NCI-H1105 (cell line): Measurements from ENCODE around the gene SDR39U1.

Experiments used
- DNase-seq: peaks from one replicate; lab custom pipeline; 2025; lab: John Stamatoyannopoulos, UW

SDR39U1 gene

DNA sequence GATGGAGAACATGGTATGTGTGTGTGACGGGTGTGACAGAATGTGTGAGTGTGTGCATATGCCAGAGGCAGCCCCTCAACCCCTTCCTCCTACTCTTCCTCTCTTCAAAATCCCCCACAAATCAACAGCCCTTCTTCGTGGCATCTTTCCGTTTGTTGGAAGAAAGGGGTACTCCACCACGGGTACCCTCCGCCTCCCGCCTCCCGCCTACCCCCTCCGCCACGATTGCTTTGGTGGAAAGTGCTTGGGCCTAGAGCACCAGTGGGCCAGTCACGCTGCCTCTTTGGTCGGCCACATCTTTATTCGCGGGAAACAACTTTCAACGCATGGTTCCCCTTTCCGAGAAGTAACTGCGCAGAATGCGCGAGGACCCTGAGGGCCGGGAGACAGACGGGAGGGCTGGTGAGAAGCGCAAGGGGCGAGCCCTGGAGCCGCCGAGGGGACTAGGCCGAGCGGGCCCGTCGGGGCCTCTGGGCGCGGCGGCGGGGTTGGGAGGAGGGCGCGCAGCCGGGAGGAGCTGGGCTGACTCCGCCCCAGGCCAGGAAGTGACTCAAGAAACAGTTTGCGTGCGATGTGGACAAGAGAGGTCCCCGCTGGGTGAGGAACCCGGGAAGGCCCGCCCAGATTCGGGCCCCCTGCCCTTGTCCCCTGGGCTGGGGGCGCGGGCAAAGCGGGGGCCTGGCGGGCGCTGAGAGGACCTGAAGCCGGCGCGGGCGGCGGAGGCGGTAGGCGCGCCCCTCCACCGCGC lies 13.0 kb downstream of the SDR39U1 start, which contains the start of the genes CBLN3 and KHNYN:
Gene CBLN3 (minus strand): TSS at position 274 of the 748 bp plus-strand sequence. CDS start 614 bp downstream, outside the sequence.
Gene KHNYN (plus strand): TSS at position 560 of the 748 bp plus-strand sequence. CDS start 777 bp downstream, outside the sequence.
- DNase-seq, result peak; percentile 82

DNA sequence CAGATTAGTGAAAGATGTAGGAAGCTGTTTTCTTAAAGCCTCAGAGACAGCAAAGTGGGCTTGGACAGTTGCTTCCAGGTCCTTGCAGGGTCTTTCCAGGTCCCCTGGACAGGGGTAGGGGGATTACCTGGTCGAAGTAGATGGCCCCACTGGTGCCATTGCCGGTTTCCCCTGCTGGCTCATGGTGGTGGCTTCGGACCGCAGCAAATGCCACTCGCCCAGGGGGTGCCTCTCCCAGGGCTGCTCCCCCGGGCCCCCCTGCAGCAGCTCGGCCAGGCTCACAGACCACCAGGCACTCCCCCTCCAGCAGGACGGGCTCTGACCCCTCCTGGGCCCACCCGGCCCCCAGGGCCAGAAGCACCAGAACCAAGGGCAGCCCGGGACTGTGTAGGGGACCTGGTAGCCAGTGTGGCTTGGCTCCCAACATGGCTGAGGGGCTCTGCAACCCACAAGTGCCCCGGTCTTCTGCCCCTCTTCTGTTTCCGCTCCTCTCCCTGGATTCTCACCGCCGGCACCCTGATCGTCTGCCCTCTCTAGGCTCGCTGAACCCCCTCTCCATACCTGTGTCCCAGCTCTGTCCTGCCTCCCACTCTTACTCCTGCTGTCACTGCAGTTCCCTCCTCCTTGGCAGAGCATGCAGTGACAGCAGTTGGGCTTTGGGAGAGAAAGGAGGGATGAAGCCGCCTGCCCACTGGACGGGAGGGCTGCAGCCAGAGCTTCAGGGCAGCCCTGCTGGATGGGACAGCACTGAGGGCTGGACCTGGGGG lies 13.8 kb downstream of the SDR39U1 start:
- no peak for DNase-seq

DNA sequence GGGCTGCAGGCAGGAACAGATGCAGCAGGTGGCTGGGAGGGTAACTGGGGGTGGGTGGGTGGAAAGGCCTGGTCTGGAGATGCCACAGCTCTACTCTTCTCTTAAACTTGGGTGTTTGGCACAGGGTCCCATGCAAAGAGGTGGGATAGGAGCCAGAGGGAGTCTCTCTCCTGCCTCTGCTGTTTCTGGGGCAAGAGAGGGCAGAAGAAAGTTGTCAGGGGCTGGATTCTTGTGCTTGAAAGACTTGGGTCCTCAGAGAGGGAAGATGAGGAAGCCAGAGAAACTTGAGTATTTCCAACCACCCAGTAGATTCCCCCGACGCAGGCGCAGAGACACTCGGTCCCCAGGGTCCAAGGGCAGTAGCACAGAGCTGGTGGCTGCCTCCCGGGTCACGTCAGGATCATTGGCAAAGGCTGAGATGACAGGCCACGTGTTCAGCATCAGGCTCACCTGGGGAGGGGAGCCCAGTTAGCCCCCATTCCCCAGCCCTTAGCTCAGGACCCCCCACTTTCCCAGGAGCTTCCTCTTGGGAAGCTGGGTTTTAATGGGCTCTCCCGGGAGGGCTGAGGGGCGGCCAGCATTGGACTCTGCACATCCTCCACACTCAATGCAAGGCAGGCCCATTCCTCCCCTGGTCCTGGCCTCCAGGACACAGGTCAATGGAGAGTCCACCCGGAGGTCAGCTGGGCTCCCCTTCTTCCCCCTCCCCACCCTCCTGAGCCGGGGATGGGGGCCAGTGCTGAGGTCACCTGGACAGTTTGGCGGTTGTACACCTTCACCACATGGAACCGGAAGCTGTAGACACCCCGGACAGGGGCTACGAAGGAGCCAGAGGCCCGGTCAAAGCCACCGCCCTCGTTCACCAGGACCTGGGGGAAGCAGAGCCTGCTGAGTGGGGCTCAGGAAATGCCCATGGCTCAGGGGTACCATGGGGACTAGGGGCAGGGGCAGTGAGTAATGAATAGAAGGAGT lies 14.8 kb downstream of the SDR39U1 start:
- DNase-seq, result no peak

DNA sequence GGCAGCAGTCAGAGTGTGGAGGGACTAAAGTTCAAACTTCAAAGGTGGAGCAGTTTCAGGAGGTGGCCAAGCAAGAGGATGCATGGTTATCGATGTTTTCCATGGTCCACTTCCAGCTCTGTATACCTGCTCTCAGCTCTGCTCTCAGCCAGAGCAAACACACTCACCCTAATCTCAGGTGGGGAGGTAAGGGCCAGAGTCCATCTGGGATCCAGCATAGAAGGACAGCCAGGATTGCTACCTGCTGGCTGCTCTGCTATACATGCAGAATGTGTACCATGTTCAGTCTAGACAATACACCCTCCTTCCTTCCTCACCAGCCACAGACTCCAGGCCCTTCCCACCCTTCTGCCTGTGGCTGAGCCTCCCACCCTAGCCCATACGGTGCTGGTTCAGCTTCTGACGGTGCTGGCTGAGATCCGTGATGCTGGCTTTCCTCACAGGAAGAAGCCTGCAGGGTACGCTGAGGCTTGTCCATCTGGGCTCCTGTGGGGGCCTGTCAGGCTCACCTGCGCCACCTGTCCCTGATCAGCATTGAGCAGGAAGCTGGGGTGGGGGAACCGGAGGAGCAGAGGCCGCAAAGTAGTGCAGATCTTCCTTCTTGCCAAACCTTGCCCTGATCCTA lies 15.6 kb downstream of the SDR39U1 start:
- no peak for DNase-seq

DNA sequence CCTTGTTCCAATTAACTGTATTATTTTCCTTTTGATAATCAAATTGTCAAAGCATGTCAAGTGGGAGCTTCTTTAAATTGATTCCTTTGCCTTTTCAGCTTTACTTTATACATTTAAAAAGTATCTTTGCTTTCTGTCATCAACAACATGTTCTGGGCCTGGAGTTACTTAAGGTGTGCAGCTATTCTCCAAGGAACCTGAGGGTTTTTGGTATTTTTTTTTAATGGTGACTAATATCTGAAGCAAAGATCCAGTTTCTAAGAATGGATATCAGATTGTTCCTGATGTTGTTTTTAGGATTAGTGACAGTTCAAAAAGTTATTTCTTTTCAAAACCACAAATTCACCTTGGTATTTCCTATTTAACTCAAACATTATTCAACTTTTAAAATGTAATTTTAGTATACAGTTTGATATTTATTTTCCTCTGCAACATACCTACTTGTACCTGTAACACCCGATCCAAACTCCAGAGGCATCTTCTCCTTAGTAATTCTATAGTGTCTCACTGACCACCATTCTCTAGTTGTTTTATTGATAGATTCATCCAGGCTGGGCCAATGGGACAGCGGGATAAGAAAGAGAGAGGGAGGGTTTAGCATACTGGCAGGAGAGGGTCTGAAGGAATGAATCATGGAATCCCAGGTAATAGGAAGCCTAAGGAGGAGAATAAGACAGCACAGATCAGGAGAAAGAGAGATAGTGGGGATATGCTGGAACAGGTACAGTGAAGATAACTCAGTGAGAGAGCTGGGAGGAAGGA lies 16.2 kb downstream of the SDR39U1 start:
- no peak for DNase-seq

GRCh38 chr14:24425704-24426103 lies 16.9 kb downstream of the SDR39U1 start:
- DNase-seq, result no peak

DNA sequence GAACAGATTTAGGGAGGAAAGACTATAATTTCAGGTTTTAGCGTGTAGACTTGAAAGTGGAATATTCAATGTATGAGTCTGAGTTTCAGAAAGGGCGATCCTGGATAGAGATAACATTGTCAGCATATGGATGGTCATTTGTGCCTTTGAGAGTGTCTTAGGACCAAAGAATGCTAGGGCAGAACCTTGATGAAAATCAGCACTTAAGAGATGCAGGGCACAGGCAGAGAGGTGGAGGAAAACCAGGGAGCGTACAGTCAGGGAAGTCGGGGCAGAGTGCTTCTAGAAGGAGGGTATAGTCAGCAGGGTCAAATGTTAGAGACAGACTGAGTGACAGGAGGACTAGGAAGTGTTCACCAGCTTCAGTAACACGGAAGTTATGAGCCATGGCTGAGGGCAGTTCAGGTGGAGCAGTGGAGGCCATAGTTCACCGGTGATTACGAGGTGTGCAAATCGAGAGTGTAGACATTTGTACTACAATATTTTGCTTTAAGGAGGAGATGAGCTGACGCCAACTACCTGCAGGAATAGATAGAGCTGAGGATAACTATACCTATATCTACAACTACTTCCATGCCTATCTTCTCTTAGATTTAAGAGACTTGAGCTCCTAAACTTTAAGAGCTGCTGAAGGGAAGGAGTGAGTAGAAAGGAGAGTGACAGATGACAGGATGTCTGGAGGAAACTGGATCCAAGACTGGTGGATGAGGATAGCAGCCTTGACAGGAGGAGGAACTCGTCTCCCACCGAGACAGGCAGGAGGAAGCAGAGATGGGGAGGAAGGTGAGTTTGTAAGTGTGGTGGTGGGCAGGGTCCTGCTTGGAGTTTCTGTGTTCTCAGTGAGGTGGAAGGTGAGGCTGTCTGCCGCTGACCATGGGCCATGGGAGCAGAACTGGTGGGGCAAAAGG lies 19.6 kb downstream of the SDR39U1 start:
- no peak for DNase-seq

DNA sequence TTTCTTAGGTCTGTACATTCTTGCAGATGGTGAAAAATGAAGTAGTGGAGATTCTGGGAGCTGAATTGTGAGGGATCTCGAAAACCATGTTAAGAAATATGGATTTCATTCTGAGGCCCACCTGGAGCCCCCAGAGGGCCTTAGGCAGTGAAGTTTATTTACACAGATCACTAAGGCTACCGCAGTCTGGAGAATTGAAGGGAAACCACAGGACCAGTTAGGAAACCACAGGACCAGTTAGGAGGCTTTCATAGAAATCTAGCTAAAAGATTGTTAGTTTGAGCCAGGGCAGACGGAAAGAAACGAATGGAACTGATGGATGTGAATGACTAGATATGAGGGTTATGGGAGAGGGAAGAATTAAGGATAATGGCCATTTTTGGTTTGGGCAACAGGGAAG lies 20.3 kb downstream of the SDR39U1 start:
- no peak for DNase-seq

DNA sequence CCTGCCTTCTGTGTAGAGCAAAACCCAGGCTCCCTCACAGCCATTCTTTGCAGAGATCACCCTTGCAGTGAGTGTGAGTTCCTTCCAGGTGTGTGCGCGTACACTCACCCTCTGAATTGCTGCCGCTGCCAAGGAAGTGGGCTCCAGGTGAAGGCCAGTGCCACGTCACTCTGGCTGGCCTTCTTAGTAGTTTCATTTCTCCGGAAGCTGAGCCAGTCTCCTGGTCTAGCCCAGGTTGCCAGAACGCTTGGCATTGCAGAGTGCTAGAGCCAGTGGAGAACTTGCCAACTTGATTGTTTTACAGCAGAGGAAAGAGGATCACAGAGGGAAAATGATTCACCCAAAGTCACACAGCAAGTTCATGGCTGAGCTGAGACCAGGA lies 24.1 kb downstream of the SDR39U1 start:
- DNase-seq, result no peak

GRCh38 chr14:24417832-24418491 lies 24.6 kb downstream of the SDR39U1 start:
- DNase-seq, result no peak

GRCh38 chr14:24416932-24417619 lies 25.5 kb downstream of the SDR39U1 start:
- no peak for DNase-seq

GRCh38 chr14:24416254-24416931 lies 26.2 kb downstream of the SDR39U1 start:
- no peak for DNase-seq

- DNase-seq, result no peak
Observed at GRCh38 chr14:24415421-24416253, 26.9 kb downstream of the SDR39U1 start.

DNA sequence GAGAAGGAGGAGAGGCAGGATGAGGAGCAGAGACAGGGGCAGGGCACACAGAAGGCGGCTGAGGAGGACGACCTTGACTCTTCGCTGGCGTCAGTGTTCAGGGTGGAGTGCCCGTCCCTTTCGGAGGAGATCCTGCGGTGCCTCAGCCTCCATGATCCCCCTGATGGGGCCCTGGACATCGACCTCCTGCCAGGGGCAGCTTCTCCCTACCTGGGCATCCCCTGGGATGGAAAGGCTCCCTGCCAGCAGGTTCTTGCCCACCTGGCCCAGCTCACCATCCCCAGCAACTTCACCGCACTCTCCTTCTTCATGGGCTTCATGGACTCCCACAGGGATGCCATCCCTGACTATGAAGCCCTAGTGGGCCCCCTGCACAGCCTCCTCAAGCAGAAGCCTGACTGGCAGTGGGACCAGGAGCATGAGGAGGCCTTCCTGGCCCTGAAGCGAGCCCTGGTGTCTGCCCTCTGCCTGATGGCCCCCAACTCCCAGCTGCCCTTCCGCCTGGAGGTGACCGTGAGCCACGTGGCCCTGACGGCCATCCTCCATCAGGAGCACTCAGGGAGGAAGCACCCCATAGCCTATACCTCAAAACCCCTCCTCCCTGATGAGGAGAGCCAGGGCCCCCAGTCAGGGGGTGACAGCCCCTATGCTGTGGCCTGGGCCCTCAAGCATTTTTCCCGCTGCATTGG lies 27.7 kb downstream of the SDR39U1 start:
- DNase-seq, result no peak

DNA sequence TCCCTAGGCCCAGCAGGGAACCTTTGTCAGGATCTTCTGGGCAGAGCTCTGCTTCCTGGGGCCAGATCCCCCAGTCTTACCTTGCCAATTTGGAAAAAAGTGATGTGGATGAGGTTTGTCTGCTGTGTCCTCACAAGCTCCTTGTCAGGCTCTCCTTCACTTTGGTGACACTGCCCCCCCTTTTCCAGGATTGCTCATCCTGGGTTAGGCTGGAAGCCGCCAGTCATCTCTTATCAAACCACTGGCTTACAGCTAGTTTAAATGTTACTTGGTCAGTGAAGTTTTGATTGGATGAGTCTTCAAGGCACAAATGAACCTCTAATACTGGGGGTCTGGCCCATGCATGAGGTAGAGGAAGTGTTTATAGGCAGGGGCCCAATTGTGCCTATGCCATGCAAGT lies 28.5 kb downstream of the SDR39U1 start:
- DNase-seq, result no peak
